Glutamatergic neuron (in vitro differentiated cells): Measurements from ENCODE around the gene LDLRAD3. TPM values are rescaled to one million over a fixed set of nuclear protein-coding genes. Genes with fewer than 3 reads are reported as not detected.

ENCODE experiments used
- microRNA-seq: library from miRNA; unstranded; fragments of <30 nt; microRNA quantifications from one replicate; pipeline ENCODE4, GENCODE V29; 2020; ENCODE audit not compliant: unreplicated experiment
- total RNA-seq: library from RNA; stranded (reverse); fragmentation: NEBNext Ultra II Directional; extraction: Animal tissue kit (Norgen Biotek cat#: 25700); gene quantifications from one replicate; pipeline ENCODE4 v1.2.1, GENCODE V29; 2021; ENCODE audit not compliant: unreplicated experiment

The LDLRAD3 gene
- total RNA-seq, 1 donor from 2014 or later = 59.9 TPM

Small RNA genes lying within 50 kb of the gene (microRNA-seq; reads per million reads assigned to microRNA genes)
- not detected for gene MIR3973
